Suprapubic skin (tissue), 4 donors: ENCODE measurements around the gene RHOJ.

ENCODE experiments used
- CTCF ChIP-seq, 2 donors: fragments of 200-600 bp in 1 of 2; fragments of 450-650 bp in 1 of 2; sonication (generic) in 1 of 2; IDR thresholded peaks; one replicate each; pipeline ENCODE4 v1.5.1; 2016 to 2019; ENCODE audit warnings: antibody characterized with exemption in 2 of 2, mild to moderate bottlenecking in 1 of 2, moderate library complexity in 1 of 2
- EP300 ChIP-seq: sonication (generic); formaldehyde crosslinking; IDR thresholded peaks from one replicate; pipeline ENCODE4 v1.6.1; 2017; ENCODE audit warnings: antibody characterized with exemption
- POLR2AphosphoS5 ChIP-seq, 3 donors: sonication (generic); formaldehyde crosslinking; IDR thresholded peaks; one replicate each; pipeline ENCODE4 v1.6.1; 2017; ENCODE audit warnings: antibody characterized with exemption in 3 of 3

- TF ChIP-seq CTCF (IDR thresholded peaks at IDR 0.05): no peak
- no peak for TF ChIP-seq POLR2AphosphoS5 (IDR thresholded peaks at IDR 0.05)
- no peak for TF ChIP-seq EP300
These were observed 12.2 kb upstream of the RHOJ start for GRCh38 chr14:63192085-63192484.
